Posterior vena cava (tissue), 2 donors: ENCODE measurements around the gene BAHD1. TPM values are rescaled to one million over a fixed set of nuclear protein-coding genes. Genes with fewer than 3 reads are reported as not detected.

ENCODE experiments used
- DNase-seq: peaks from one replicate; pipeline ENCODE4 v3.0.0-alpha.2; 2020; ENCODE audit warnings: low spot score
- intact Hi-C, 2 donors: fragments of 100-400 bp; cut with DNase I; formaldehyde crosslinking; loops; one replicate each; pipeline versions ENCODE4 v1.14.1 to v1.14.2; 2022 to 2023
- long read RNA-seq, 2 donors: library from polyadenylated mRNA; unstranded; transcript quantifications; one replicate each; pipeline ENCODE4 v2.0.0, GENCODE V29; 2020 to 2021
- total RNA-seq, 2 donors: library from RNA; stranded (reverse); fragmentation: NEBNext Ultra II Directional; extraction: Animal tissue kit (Norgen Biotek cat#: 25700); gene quantifications; one replicate each; pipeline ENCODE4 v1.2.1, GENCODE V29; 2021
- donor health status: DM: yes; HTN: yes; CAD: no.
- donor health status: DM: yes; HTN: yes; CAD: no.

The BAHD1 gene
- total RNA-seq, result 10 to 100 TPM; 11.9 to 13.8 TPM
- long read RNA-seq, donor 1, partial matches to known transcripts, result 1 of 3 reads
- long read RNA-seq, donor 1, other reads (novel, unspliced or antisense), result 2 of 3 reads
- long read RNA-seq, donor 2, full-length matches to known transcripts, result 2 of 14 reads
- long read RNA-seq, donor 2, partial matches to known transcripts, result 7 of 14 reads
- long read RNA-seq, donor 2, other reads (novel, unspliced or antisense), result 5 of 14 reads

GRCh38 chr15:40440743-40441564 lies at the start of gene BAHD1:
BAHD1 (plus strand) TSS chr15:40440953; CDS start chr15:40458465, 17,512 bp downstream.
- intact Hi-C loops, result no loop called here
- peak; percentile 99 for DNase-seq

DNA sequence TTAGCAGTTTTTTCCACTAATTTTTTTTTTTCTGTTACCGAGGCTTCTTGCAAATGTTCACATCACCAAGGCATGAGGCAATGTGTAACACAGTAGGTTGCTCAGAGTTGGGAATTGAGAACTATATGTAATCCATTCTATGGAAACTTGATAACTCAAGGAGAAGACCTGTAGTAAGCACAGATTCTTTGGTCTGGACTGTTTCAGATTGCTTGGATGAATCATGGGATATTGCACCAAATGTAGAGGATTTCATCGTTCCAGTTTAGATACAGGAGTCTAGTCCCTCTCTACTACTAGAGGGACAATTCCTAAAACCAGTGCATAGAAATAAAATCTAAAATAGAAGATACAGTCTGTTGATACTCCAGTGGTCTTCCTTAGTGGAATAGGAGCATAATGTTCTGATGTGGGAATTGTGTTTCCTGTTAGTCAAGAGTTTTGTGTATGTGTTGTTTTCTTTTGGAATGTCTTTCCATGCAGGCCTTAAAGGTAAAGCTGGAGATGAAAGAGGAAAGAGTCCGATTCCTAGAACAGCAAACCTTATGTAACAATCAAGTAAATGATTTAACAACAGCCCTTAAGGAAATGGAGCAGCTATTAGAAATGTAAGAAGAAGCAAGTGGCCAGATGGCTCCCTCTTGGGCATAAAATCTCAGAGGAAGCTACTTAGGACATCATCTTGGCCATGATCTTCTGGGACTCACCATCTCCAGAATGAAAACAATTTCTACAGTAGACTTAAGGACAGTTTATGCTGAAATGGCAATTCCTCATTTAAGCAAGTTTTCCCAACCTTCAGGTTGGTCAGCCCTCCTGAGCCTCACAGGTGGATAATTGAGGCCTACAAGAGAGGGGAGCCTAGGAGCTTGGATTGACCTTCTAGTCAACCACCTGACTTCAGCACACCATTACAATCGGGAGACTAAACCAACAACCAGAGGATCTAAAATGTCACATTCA lies 47.5 kb upstream of the BAHD1 start:
- DNase-seq, result no peak

DNA sequence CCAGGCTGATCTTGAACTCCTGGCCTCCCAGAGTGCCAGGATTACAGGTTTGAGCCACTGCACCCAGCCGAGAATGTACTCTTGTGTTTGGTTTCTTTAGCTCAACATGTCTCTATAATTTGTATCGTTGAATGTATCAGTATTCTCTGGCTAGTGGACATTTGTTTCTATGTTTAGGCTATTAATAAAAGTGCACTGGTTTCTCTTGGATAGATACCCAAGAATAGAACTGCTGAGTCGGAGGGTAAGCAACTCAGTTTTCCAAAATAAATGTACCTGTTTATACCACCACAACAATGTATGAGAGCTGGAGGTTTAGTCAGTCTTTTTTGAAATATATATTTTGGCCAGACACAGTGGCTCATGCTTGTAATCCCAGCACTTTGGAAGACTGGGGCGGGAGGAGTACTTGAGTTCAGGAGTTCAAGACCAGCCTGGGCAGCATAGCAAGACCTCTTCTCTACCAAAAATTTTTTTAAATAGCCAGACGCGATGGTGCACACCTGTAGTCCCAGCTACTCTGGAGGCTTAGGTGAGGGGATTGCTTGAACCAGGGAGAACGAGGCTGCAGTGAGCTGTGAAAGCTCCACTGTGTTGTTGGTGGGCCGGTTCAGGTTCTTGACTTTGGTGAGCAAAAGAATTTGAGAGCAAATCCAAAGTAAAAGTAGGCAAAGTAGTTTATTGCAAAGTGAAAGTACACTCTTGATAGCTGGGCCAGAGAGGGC lies 42.9 kb upstream of the BAHD1 start:
- DNase-seq, result no peak
- intact Hi-C loops, result no loop called here

More for the DNA sequence above, 47.5 kb upstream of the BAHD1 start:
- intact Hi-C loops, result no loop called here

DNA sequence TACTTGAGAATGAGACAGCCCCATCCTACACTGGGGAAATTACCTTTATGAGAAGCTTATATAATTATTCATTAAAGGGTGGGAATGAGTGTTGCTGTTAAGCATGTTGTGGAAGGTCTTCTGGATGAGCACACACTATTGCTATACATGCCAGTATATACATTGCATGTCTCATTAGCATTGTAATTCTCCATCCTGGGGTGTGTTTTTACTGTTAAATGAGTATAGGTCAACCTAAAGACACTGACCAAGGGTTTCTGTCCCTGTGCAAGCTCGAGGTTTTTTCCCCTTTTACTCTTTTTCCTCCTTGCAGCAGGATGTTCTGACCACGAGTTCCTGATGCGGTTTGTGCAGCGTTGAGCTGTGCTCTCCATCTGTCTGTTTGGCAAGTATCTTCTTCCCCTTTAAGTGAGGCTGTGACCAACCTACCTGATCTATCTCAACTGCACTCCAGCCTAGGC lies 42.3 kb upstream of the BAHD1 start:
- intact Hi-C loops, result no loop called here

DNA sequence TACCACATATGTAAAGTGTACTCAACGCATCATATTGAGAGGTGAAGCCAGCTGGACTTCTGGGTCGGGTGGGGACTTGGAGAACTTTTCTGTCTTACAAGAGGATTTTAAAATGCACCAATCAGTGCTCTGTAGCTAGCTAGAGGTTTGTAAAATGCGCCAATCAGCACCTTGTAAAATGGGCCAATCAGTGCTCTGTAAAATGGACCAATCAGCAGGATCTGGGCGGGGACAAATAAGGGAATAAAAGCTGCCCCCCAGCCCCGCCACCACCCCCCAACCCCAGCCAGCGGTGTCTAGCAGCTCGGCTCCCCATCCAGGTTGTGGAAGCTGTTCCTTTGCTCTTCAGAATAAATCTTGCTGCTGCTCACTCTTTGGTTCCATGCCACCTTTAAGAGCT lies 41.4 kb upstream of the BAHD1 start:
- intact Hi-C loops, result no loop called here
- DNase-seq, result no peak

More for the DNA sequence above, 42.3 kb upstream of the BAHD1 start:
- DNase-seq, result no peak

DNA sequence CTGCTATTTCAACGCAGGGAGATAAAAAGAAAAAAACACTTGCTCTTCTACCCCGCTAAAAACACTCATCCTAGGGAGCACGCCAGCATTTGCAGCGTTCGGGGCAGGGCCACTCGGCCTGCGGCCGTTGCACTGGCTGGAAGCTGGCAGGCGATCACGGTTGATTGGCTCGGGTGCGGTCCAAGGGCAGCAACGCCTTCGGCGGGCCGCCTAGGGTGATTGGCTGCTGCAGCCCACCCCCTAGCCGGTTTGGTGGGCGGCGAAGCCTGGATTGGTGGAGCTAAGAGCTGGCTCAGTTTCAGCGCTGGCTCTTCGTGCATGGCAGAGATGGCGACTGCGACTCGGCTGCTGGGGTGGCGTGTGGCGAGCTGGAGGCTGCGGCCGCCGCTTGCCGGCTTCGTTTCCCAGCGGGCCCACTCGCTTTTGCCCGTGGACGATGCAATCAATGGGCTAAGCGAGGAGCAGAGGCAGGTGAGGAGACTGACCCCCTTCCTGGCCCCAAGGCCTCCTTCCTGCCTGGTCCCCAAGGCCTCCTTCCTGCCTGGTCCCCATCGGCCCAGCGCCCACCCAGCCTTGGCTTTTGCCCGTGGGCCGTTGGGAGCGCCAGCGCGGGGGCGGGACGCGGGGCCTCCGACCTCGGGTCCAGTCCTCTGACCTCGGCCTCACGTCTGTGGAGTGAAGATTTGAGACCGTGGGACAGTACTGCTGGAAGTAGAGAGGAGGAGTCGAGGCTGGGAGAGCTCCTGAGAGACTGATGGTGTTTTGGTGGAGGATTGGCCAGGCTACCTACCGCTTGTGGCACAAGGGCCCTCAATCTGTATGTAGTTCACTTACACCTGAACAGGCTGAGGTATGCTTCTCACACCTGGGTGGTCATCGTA lies 35.0 kb upstream of the BAHD1 start, which contains the start of gene IVD:
Gene IVD, plus strand, starts transcription at position 295 of the 881 bp plus-strand sequence. Its CDS starts 33 bp downstream, at position 328.
- intact Hi-C loops, result no loop called here
- peak; percentile 98 for DNase-seq

- peak; percentile 28 for DNase-seq
- intact Hi-C loops, result no loop called here
Measured at GRCh38 chr15:40407330-40407990, 33.3 kb upstream of the BAHD1 start.

- intact Hi-C loops, result no loop called here
- no peak for DNase-seq
Measured at GRCh38 chr15:40409366-40409765, 31.4 kb upstream of the BAHD1 start.

DNA sequence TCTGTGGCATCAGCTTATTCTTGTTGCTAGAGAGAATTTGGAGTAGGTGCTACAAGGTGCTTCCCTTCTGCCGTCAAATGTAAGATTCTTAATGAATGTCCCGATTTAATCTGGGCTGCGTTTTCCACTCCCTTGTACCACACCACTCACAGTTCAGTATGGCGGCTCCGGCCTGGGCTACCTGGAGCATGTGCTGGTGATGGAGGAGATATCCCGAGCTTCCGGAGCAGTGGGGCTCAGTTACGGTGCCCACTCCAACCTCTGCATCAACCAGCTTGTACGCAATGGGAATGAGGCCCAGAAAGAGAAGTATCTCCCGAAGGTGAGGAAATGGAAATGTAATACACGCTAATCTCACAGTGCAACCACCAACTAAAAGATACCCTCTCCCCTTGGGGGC lies 30.3 kb upstream of the BAHD1 start:
- intact Hi-C loops, result no loop called here
- peak; percentile 58 for DNase-seq

- intact Hi-C loops, result no loop called here
- peak; percentile 38 for DNase-seq
Measured at GRCh38 chr15:40412095-40412759, 28.5 kb upstream of the BAHD1 start.

GRCh38 chr15:40413036-40413435 lies 27.7 kb upstream of the BAHD1 start:
- intact Hi-C loops, result no loop called here

GRCh38 chr15:40414816-40415215 lies 25.9 kb upstream of the BAHD1 start:
- intact Hi-C loops, result no loop called here
- peak; percentile 36 for DNase-seq

More at GRCh38 chr15:40413036-40413435, 27.7 kb upstream of the BAHD1 start:
- peak; percentile 30 for DNase-seq

DNA sequence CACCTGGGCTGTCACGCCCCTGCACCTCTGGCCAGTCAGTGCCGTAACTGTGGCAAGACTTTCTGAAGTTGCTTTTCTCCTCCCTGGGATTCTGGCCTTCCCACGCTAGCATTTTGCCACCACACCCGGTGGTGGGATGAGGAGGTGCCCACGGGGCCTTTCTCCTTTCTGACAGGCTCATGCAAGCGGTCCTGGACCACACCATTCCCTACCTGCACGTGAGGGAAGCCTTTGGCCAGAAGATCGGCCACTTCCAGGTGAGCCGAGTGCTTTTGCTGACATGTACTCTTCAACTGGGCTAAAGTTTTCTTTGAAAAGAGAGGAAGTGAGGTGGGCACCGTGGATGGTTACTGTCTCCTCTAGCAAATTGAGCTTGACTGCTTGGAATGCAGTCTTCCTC lies 25.5 kb upstream of the BAHD1 start:
- intact Hi-C loops, result no loop called here
- peak; percentile 10 for DNase-seq

GRCh38 chr15:40416056-40416455 lies 24.7 kb upstream of the BAHD1 start:
- intact Hi-C loops, result no loop called here

GRCh38 chr15:40418126-40418525 lies 22.6 kb upstream of the BAHD1 start:
- DNase-seq, result peak; percentile 12

More at GRCh38 chr15:40416056-40416455, 24.7 kb upstream of the BAHD1 start:
- peak; percentile 63 for DNase-seq

DNA sequence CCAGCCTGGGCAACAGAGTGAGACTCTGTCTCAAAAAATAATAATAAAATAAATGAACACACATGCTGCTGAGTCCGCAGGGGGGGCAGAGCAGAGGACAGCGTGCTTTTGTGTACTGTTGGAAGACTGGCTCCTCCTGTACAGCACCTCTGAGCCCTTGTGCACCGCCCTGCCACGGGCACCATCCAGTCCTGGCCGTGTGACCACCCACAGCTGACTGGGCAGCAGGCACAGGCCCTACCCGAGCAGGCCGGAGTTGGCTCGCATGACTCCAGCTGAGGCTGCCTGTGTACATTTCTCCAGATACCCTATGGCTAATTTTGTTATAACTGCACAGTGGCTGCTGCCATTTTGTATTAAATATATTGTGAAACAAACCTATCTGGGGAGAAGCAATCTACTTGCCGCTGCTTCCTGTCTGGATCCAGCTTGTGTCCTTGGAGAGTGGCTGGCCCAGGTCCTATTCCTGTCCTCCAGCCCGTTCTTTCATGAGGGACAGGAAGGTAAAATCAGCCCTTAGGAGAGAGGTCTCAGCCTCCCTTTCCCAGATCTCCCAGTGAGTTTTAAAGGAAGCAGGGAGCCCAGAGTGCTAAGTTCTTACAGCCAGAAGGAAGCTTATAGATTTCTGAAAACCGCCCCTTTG lies 20.6 kb upstream of the BAHD1 start:
- intact Hi-C loops, result loop anchor here (2.0 to 5.0 kb wide), 2 partner anchors 139 to 242 kb away; no protein-coding TSS in a partner anchor
- no peak for DNase-seq

More at GRCh38 chr15:40418126-40418525, 22.6 kb upstream of the BAHD1 start:
- intact Hi-C loops, result loop anchor here in 1 of 2 donors (2.0 kb wide), 1 partner anchor 53 kb away; no protein-coding TSS in a partner anchor
